Neural cell (in vitro differentiated cells): Measurements from ENCODE around the gene UBAP2.

ENCODE experiments used
- EZH2 ChIP-seq: fragments of 200-600, 300-800 bp; shearing (Covaris generic), sonication (generic); IDR thresholded peaks from 2 replicates; pipeline ENCODE4 v1.6.1; 2014; ENCODE audit warnings: antibody characterized with exemption, low read length, borderline replicate concordance, mild to moderate bottlenecking; ENCODE audit not compliant: insufficient read depth, poor library complexity, severe bottlenecking
- TF ChIP-seq, protein P1 (sequence below): fragments of 450-650 bp; IDR thresholded peaks from 2 replicates; pipeline ENCODE4 v1.5.1; 2014; ENCODE audit warnings: antibody characterized with exemption, mild to moderate bottlenecking, moderate library complexity; ENCODE audit not compliant: poor library complexity, severe bottlenecking

DNA sequence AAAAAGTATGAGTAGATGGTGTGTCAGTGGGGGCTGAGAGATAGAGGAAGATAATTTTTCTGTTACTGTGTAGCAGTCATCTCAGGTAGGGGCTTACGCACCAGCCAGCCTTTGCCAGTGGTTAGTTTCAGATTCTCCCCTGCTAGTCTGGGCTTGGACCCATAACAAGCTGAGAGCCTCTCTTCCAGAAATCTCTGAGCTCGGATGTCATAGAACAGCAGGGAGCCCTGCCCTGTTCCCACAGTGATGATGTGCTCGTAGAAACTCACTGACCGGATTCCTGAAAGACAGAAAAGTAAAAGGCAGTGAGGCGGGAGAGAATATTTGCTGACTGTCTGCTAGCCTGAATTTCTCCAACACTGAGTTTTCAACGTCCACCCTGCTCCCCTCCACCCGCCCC is 40.6 kb upstream of the UBAP2 start:
- TF ChIP-seq, protein P1, sequence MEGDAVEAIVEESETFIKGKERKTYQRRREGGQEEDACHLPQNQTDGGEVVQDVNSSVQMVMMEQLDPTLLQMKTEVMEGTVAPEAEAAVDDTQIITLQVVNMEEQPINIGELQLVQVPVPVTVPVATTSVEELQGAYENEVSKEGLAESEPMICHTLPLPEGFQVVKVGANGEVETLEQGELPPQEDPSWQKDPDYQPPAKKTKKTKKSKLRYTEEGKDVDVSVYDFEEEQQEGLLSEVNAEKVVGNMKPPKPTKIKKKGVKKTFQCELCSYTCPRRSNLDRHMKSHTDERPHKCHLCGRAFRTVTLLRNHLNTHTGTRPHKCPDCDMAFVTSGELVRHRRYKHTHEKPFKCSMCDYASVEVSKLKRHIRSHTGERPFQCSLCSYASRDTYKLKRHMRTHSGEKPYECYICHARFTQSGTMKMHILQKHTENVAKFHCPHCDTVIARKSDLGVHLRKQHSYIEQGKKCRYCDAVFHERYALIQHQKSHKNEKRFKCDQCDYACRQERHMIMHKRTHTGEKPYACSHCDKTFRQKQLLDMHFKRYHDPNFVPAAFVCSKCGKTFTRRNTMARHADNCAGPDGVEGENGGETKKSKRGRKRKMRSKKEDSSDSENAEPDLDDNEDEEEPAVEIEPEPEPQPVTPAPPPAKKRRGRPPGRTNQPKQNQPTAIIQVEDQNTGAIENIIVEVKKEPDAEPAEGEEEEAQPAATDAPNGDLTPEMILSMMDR, result no peak
- no peak for TF ChIP-seq EZH2
